WERI-Rb-1 (cell line): ENCODE data around the gene NAP1L4.
A peak's percentile ranks its signal among the peaks of the same experiment; 100 is the strongest.

Experiments used
- DNase-seq: peaks from one replicate; pipeline ENCODE4 v3.0.0-alpha.2; 2020
- H3K27ac ChIP-seq: fragments of 250-450 bp; sonication (Bioruptor Pico); 2 replicates; pipeline ENCODE4 v1.5.1; 2020; ENCODE audit warnings: mild to moderate bottlenecking, moderate library complexity
- H3K27me3 ChIP-seq: fragments of 250-450 bp; sonication (Bioruptor Pico); 2 replicates; pipeline ENCODE4 v1.5.1; 2021; ENCODE audit warnings: mild to moderate bottlenecking, low read depth, moderate library complexity; ENCODE audit not compliant: insufficient read depth, severe bottlenecking
- H3K36me3 ChIP-seq: fragments of 250-450 bp; sonication (Bioruptor Pico); 2 replicates; pipeline ENCODE4 v1.5.1; 2020; ENCODE audit warnings: mild to moderate bottlenecking, moderate library complexity
- H3K4me3 ChIP-seq: 2 replicates; pipeline ENCODE4 v1.5.1; 2011; ENCODE audit warnings: low read depth, mild to moderate bottlenecking, control low read depth, low read length
- H3K9me3 ChIP-seq: fragments of 250-450 bp; sonication (Bioruptor Pico); 2 replicates; pipeline ENCODE4 v1.5.1; 2021; ENCODE audit warnings: mild to moderate bottlenecking, moderate library complexity; ENCODE audit not compliant: severe bottlenecking
- CTCF ChIP-seq: IDR thresholded peaks from 2 replicates; pipeline ENCODE4 v1.5.1; 2011; ENCODE audit warnings: low read depth, mild to moderate bottlenecking, control low read depth, inconsistent platforms, low read length

Gene NAP1L4

DNA sequence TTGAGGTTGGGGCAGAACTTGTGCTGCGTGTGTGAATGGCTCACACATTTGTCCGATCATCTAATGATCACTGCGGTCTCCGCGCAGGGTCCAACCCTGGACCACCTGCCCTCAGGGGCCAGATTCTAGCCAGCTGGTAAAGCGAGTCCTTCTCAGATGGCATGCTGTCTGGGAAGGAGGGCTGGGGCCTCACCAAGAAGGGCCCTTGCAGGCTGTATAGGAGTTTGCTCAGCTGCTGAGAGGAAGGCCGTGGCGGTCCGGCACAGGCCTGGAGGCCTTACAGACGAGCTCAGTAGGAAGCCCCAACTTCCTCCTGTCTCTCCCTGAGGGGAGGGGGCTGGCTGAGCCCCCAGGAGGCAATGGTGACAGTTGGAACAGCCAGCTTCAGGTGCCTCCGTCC lies 76.7 kb downstream of the NAP1L4 start:
- no peak for DNase-seq
- Histone ChIP-seq H3K27me3 (no peaks in the 10 kb centered on the region), H3K36me3 (no peaks in the 10 kb centered on the region), H3K27ac (no peak overlapping the region), H3K9me3 (no peaks in the 10 kb centered on the region), H3K4me3 (no peak overlapping the region)
- no peak for TF ChIP-seq CTCF

DNA sequence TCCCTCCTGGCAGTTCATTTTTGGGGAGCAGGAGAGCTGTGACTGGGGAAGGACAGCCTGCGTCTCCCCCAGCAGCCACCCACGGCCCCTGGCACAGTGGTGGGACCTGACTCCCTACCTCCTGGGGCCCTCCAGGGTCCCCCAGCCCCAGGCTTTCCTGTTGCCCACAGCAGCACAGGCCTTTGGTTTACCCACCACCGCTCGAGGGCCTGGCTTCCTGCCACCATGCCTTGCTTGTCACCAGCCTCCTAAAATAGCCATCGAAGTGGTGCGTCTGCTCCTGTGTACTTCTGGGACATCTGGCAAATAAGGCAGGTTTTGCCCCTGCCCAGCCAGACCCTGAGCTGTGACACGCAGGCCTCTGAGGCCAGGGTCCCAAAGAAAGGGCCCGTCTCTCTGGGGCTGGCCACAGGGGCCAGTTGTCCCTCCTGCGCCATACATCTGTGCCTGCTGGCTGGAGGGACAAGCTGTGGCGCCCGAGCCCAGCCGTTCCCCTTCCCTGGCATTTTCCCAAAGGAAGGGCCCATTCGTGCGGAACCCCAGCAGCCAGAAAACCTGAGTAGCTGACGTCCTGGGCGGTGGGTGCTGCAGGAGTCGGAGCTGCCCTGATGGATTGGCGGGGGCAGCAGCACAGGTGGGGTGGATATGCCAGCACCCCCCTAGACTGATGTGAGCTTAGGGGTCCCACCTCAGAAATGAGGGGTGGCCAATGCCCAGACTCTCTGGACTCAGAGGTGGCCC lies 77.5 kb downstream of the NAP1L4 start:
- no peak overlapping the region for H3K27ac ChIP-seq
- no peaks in the 10 kb centered on the region for H3K27me3 ChIP-seq
- no peak overlapping the region for H3K4me3 ChIP-seq
- no peak for TF ChIP-seq CTCF
- H3K9me3 ChIP-seq, result no peaks in the 10 kb centered on the region
- no peak for DNase-seq
- no peaks in the 10 kb centered on the region for H3K36me3 ChIP-seq

DNA sequence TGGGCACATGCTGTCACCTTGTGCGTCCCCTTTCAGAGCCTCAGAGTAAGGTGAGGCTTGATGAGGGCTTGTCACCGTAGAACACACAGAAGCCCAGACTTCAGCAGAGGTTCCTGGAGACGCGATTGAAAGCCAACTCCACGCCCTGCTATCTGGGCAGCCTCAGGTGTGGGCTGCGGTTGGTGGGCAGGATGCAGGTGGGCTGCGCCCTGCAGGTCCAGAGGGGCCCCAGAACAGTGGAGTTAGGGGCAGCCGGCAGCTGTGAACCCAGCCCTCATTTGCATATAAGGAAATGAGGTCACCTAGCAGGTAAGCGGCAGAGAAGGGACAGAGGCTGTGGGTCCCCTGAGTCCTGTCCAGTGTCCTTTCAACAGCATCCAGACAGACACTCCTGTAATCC lies 78.4 kb downstream of the NAP1L4 start:
- Histone ChIP-seq H3K9me3 (no peaks in the 10 kb centered on the region), H3K27me3 (no peaks in the 10 kb centered on the region), H3K4me3 (no peak overlapping the region), H3K36me3 (no peaks in the 10 kb centered on the region), H3K27ac (no peak overlapping the region)
- DNase-seq, result no peak
- no peak for TF ChIP-seq CTCF

GRCh38 chr11:2913019-2913431 lies 79.1 kb downstream of the NAP1L4 start:
- DNase-seq, result no peak
- H3K27me3 ChIP-seq, result no peaks in the 10 kb centered on the region
- no peak overlapping the region for H3K4me3 ChIP-seq
- no peaks in the 10 kb centered on the region for H3K9me3 ChIP-seq
- no peak overlapping the region for H3K27ac ChIP-seq
- no peak for TF ChIP-seq CTCF
- H3K36me3 ChIP-seq, result no peaks in the 10 kb centered on the region

GRCh38 chr11:2912498-2912897 lies 79.6 kb downstream of the NAP1L4 start:
- H3K9me3 ChIP-seq, result no peaks in the 10 kb centered on the region
- H3K4me3 ChIP-seq, result no peak overlapping the region
- no peak for TF ChIP-seq CTCF
- peak; percentile 33 for DNase-seq
- no peak overlapping the region for H3K27ac ChIP-seq
- no peaks in the 10 kb centered on the region for H3K27me3 ChIP-seq
- no peaks in the 10 kb centered on the region for H3K36me3 ChIP-seq
